CD14-positive monocyte (primary cell): ENCODE data around the gene SPRN. TPM values are rescaled to one million over a fixed set of nuclear protein-coding genes. Genes with fewer than 3 reads are reported as not detected.

Source experiments
- DNase-seq, 3 donors: peaks; one replicate each; pipeline ENCODE4 v3.0.0-alpha.2; 2011 to 2022
- H2AFZ ChIP-seq: 2 replicates; pipeline ENCODE4 v1.6.0; 2012; ENCODE audit warnings: mild to moderate bottlenecking, low read depth, low read length, inconsistent platforms; ENCODE audit not compliant: insufficient read depth, poor library complexity, severe bottlenecking
- H3K27ac ChIP-seq, 2 donors: 1 replicate in 1 of 2; 2 replicates in 1 of 2; pipeline ENCODE4 v1.5.1; 2012 to 2013; ENCODE audit warnings: low read length in 2 of 2, control low read depth in 1 of 2, inconsistent platforms in 1 of 2, low read depth in 1 of 2, mild to moderate bottlenecking in 1 of 2
- H3K27me3 ChIP-seq, 2 donors: one replicate each; pipeline versions ENCODE4 v1.6.0 to v1.6.1; 2011 to 2013; ENCODE audit warnings: low read length in 2 of 2; ENCODE audit not compliant: control insufficient read depth in 2 of 2, insufficient read depth in 2 of 2
- H3K36me3 ChIP-seq, 2 donors: replicated peaks in 1 of 2; 1 replicate in 1 of 2; 2 replicates in 1 of 2; pipeline versions ENCODE4 v1.5.1 to v1.6.1; 2012 to 2013; ENCODE audit warnings: low read length in 2 of 2, control low read depth in 1 of 2, inconsistent platforms in 1 of 2, mild to moderate bottlenecking in 1 of 2; ENCODE audit not compliant: insufficient read depth in 2 of 2, control insufficient read depth in 1 of 2
- H3K4me1 ChIP-seq, 2 donors: 1 replicate in 1 of 2; 2 replicates in 1 of 2; pipeline versions ENCODE4 v1.5.1 to v1.6.1; 2012 to 2013; ENCODE audit warnings: low read length in 2 of 2, control low read depth in 1 of 2, inconsistent platforms in 1 of 2, mild to moderate bottlenecking in 1 of 2, moderate library complexity in 1 of 2; ENCODE audit not compliant: insufficient read depth in 2 of 2, control insufficient read depth in 1 of 2
- H3K4me2 ChIP-seq: replicated peaks from 2 replicates; pipeline ENCODE3; 2012; ENCODE audit warnings: low read length, moderate library complexity, mild to moderate bottlenecking; ENCODE audit not compliant: poor library complexity, severe bottlenecking; ENCODE audit errors: extremely low read depth
- H3K4me3 ChIP-seq, 3 experiments: fragments of 200-600 bp in 1 of 3; sonication (generic) in 1 of 3; replicated peaks in 1 of 3; 1 replicate in 2 of 3; 2 replicates in 1 of 3; pipeline ENCODE4 v1.5.1; 2011 to 2013; ENCODE audit warnings: low read length in 3 of 3, mild to moderate bottlenecking in 3 of 3, control low read depth in 2 of 3, low read depth in 2 of 3, inconsistent platforms in 1 of 3, moderate library complexity in 1 of 3
- H3K79me2 ChIP-seq: 2 replicates; pipeline ENCODE4 v1.6.0; 2012; ENCODE audit warnings: mild to moderate bottlenecking, control low read depth, inconsistent platforms, low read length, moderate library complexity; ENCODE audit not compliant: insufficient read depth
- H3K9ac ChIP-seq: 2 replicates; pipeline ENCODE4 v1.6.0; 2017; ENCODE audit warnings: low read length, mild to moderate bottlenecking; ENCODE audit not compliant: insufficient read depth, poor library complexity, severe bottlenecking
- H3K9me3 ChIP-seq, 2 donors: replicated peaks in 1 of 2; 1 replicate in 1 of 2; 2 replicates in 1 of 2; pipeline versions ENCODE4 v1.5.1 to v1.6.1; 2012 to 2013; ENCODE audit warnings: low read length in 2 of 2, control low read depth in 1 of 2; ENCODE audit not compliant: control insufficient read depth in 1 of 2, insufficient read depth in 1 of 2
- H4K20me1 ChIP-seq: 2 replicates; pipeline ENCODE4 v1.6.0; 2012; ENCODE audit warnings: mild to moderate bottlenecking, low read length, control low read depth, moderate library complexity; ENCODE audit not compliant: insufficient read depth
- H3K27ac Mint-ChIP-seq, 7 donors: one replicate each; pipeline ENCODE4 v1.8.0; 2020; ENCODE audit warnings: mild to moderate bottlenecking in 7 of 7, mixed read lengths in 7 of 7, moderate library complexity in 6 of 7, inconsistent platforms in 2 of 7
- H3K27me3 Mint-ChIP-seq, 3 donors: one replicate each; pipeline ENCODE4 v1.8.0; 2021 to 2022; ENCODE audit warnings: low read depth in 3 of 3, mild to moderate bottlenecking in 3 of 3, mixed read lengths in 3 of 3, moderate library complexity in 3 of 3, inconsistent platforms in 1 of 3
- H3K36me3 Mint-ChIP-seq, 2 donors: one replicate each; pipeline ENCODE4 v1.8.0; 2020; ENCODE audit warnings: mixed read lengths in 2 of 2, inconsistent platforms in 1 of 2, mild to moderate bottlenecking in 1 of 2
- H3K4me1 Mint-ChIP-seq: one replicate; pipeline ENCODE4 v1.8.0; 2020; ENCODE audit warnings: mild to moderate bottlenecking, mixed read lengths
- H3K4me3 Mint-ChIP-seq, 2 donors: one replicate each; pipeline ENCODE4 v1.8.0; 2020; ENCODE audit warnings: mild to moderate bottlenecking in 2 of 2, mixed read lengths in 2 of 2, moderate library complexity in 1 of 2
- H3K9me3 Mint-ChIP-seq, 7 donors: one replicate each; pipeline ENCODE4 v1.8.0; 2020 to 2022; ENCODE audit warnings: mixed read lengths in 7 of 7, mild to moderate bottlenecking in 6 of 7, moderate library complexity in 6 of 7, inconsistent platforms in 2 of 7
- WGBS: methylation state at CpG from one replicate; pipeline ENCODE4 v1.1.5; 2013; ENCODE audit warnings: missing lambda C conversion rate; ENCODE audit not compliant: insufficient coverage; 5-methylcytosine and 5-hydroxymethylcytosine counted together
- intact Hi-C, 2 donors: fragments of 100-400 bp; cut with micrococcal nuclease; formaldehyde crosslinking; loops; one replicate each; pipeline versions ENCODE4 v1.15.0 to v1.15.1; 2023
- polyA plus RNA-seq, 3 donors: library from polyadenylated mRNA; depleted of rRNA in 1 of 3; unstranded in 2 of 3; stranded (reverse) in 1 of 3; fragments of 300-500 nt in 2 of 3; fragments of >200 nt in 1 of 3; fragmentation: Illumina TruSeq in 2 of 3; gene quantifications; 1 replicate in 2 of 3; 2 replicates in 1 of 3; pipeline ENCODE4 v1.2.3, GENCODE V29; 2012 to 2021
- TF ChIP-seq, protein P1 (sequence below): fragments of 200-600 bp; IDR thresholded peaks from one replicate; pipeline ENCODE4 v1.8.0; 2022; ENCODE audit warnings: antibody characterized with exemption, mild to moderate bottlenecking

Gene SPRN
- polyA plus RNA-seq, 3 donors, result not detected

DNA sequence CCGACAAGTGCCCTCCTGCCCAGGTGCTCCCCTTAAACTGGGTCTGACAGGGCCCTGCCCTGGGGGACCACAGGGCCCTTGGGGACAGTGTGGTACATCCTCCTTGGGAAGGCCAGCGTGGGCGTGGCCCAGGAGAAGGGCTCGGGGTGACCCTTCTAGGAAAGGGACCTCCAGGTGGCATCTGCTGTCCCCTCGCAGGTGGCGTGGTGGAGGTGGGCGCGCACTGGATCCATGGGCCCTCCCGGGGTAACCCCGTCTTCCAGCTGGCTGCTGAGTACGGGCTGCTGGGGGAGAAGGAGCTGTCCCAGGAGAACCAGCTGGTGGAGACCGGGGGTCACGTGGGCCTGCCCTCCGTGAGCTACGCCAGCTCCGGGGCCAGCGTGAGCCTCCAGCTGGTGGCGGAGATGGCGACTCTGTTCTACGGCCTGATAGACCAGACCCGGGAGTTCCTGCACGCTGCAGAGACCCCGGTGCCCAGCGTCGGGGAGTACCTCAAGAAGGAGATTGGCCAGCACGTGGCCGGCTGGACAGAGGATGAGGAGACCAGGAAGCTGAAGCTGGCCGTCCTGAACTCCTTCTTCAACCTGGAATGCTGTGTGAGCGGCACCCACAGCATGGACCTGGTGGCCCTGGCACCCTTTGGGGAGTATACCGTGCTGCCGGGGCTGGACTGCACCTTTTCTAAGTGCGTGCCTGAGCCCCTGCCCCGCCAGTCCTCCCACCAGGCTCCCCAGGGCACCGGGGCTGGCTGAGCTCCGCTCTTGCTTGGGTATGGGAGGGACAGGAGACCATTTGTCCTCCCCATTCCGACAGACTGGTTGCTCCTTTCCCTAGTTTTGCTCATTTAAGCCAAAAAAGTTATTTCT is 44.4 kb downstream of the SPRN start:
- no peaks in the 10 kb centered on the region for H3K79me2 ChIP-seq
- intact Hi-C loops, result loop anchor here in 1 of 2 donors (10.0 kb wide), 1 partner anchor 1075 kb away; the partner anchor contains the start of gene STK32C
- peak overlapping the region; percentile 75 for H3K4me3 Mint-ChIP-seq
- H3K27me3 Mint-ChIP-seq, result peaks cover 6 to 25% (median 19%) of the 10 kb centered on the region in 3 donors
- no peaks in the 10 kb centered on the region for H3K9me3 ChIP-seq
- H3K27ac Mint-ChIP-seq, result no peak overlapping the region
- 96% methylated on average over 24 of the region's 36 CpGs for WGBS
- H3K36me3 Mint-ChIP-seq, result peaks cover 16 to 18% of the 10 kb centered on the region in 2 donors
- no peaks in the 10 kb centered on the region for H4K20me1 ChIP-seq
- H3K36me3 ChIP-seq, result no peaks in the 10 kb centered on the region
- H2AFZ ChIP-seq, result peak overlapping the region; percentile 85
- H3K4me1 Mint-ChIP-seq, result peaks cover 25% of the 10 kb centered on the region
- peak overlapping the region; percentile 68 for H3K9ac ChIP-seq
- TF ChIP-seq, protein P1, sequence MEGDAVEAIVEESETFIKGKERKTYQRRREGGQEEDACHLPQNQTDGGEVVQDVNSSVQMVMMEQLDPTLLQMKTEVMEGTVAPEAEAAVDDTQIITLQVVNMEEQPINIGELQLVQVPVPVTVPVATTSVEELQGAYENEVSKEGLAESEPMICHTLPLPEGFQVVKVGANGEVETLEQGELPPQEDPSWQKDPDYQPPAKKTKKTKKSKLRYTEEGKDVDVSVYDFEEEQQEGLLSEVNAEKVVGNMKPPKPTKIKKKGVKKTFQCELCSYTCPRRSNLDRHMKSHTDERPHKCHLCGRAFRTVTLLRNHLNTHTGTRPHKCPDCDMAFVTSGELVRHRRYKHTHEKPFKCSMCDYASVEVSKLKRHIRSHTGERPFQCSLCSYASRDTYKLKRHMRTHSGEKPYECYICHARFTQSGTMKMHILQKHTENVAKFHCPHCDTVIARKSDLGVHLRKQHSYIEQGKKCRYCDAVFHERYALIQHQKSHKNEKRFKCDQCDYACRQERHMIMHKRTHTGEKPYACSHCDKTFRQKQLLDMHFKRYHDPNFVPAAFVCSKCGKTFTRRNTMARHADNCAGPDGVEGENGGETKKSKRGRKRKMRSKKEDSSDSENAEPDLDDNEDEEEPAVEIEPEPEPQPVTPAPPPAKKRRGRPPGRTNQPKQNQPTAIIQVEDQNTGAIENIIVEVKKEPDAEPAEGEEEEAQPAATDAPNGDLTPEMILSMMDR, result no peak
- peak overlapping the region; percentile 44 to 78 (median 51) for H3K4me3 ChIP-seq
- H3K4me1 ChIP-seq, result peaks cover 31 to 42% of the 10 kb centered on the region in 2 donors
- peaks cover 0 to 2% (median 0%) of the 10 kb centered on the region in 7 donors for H3K9me3 Mint-ChIP-seq
- DNase-seq, result no peak
- no peak overlapping the region for H3K27ac ChIP-seq
- peak overlapping the region; percentile 89 for H3K4me2 ChIP-seq
- peaks cover 0 to 6% of the 10 kb centered on the region in 2 donors for H3K27me3 ChIP-seq

- Mint-ChIP-seq H3K27ac (peak within 1 kb of the TSS in 6 of 7 donors; percentile 19 to 83 (median 57)), H3K36me3 (peaks cover 10 to 13% of the 10 kb centered on the region in 2 donors), H3K4me1 (peaks cover 30% of the 10 kb centered on the region), H3K27me3 (peaks cover 6 to 25% (median 19%) of the 10 kb centered on the region in 3 donors), H3K9me3 (peaks cover 0 to 2% (median 0%) of the 10 kb centered on the region in 7 donors), H3K4me3 (peak within 1 kb of the TSS; percentile 85 to 92)
- no peaks in the 10 kb centered on the region for H3K9me3 ChIP-seq
- H3K4me1 ChIP-seq, result peaks cover 34 to 45% of the 10 kb centered on the region in 2 donors
- peak within 1 kb of the TSS; percentile 36 to 64 for H3K27ac ChIP-seq
- H3K79me2 ChIP-seq, result no peaks in the 10 kb centered on the region
- WGBS, result 6% methylated on average over 69 of the region's 78 CpGs
- H4K20me1 ChIP-seq, result no peaks in the 10 kb centered on the region
- TF ChIP-seq, protein P1, result no peak
- DNase-seq, result peak; percentile 12 to 57 (median 30)
- peak within 1 kb of the TSS; percentile 58 to 88 (median 65) for H3K4me3 ChIP-seq
- H3K27me3 ChIP-seq, result peaks cover 0 to 6% of the 10 kb centered on the region in 2 donors
- H3K36me3 ChIP-seq, result no peaks in the 10 kb centered on the region
- peak within 1 kb of the TSS; percentile 90 for H3K4me2 ChIP-seq
- intact Hi-C loops, result loop anchor here in 1 of 2 donors (10.0 kb wide), 1 partner anchor 1074 kb away; the partner anchor contains the start of gene STK32C
- H2AFZ ChIP-seq, result peak within 1 kb of the TSS; percentile 91
- peak within 1 kb of the TSS; percentile 68 for H3K9ac ChIP-seq
These were observed 45.1 kb downstream of the SPRN start, which contains the start of gene PAOX for GRCh38 chr10:133379152-133379800. PAOX (plus strand) TSS chr10:133379262; CDS start chr10:133379317, 55 bp downstream.
